ENCODE data around the gene RPRML. TPM values are rescaled to one million over a fixed set of nuclear protein-coding genes. Genes with fewer than 3 reads are reported as not detected.

The RPRML gene
- total and polyA plus RNA-seq, 2 experiments from 2014 or later: not detected

- Histone ChIP-seq H2AFZ (no peak overlapping the region), H3K27me3 (peaks cover 26% of the 10 kb centered on the region), H3K4me3 (no peak overlapping the region), H3K4me2 (no peak overlapping the region), H3K36me3 (replicated peaks; ENCODE audit: insufficient read depth, low read depth) (no peaks in the 10 kb centered on the region), H4K20me1 (ENCODE audit: insufficient read depth, poor library complexity, severe bottlenecking) (no peaks in the 10 kb centered on the region), H3K79me2 (no peaks in the 10 kb centered on the region), H3K4me1 (ENCODE audit: insufficient read depth) (no peaks in the 10 kb centered on the region), H3K9me3 (ENCODE audit: low read depth) (no peaks in the 10 kb centered on the region), H3K9me2 (replicated peaks; ENCODE audit: insufficient read depth) (no peaks in the 10 kb centered on the region), H3K27ac (no peak overlapping the region)
- 93% methylated on average over 7 of the region's 7 CpGs for WGBS (ENCODE audit: low lambda C conversion rate, missing lambda C conversion rate)
- no peak for DNase-seq (ENCODE audit: low spot score)
- no peak for TF ChIP-seq EZH2phosphoT487 (IDR thresholded peaks at IDR 0.05; ENCODE audit: low read depth, severe bottlenecking, unreplicated experiment)
- TF ChIP-seq CTCF (IDR thresholded peaks at IDR 0.05; ENCODE audit: poor library complexity): no peak
- TF ChIP-seq EZH2 (IDR thresholded peaks at IDR 0.05; ENCODE audit: borderline replicate concordance): no peak
Observed at GRCh38 chr17:46986366-46986765, 7.3 kb upstream of the RPRML start.

- no peak overlapping the region for H3K4me3 ChIP-seq
- no peaks in the 10 kb centered on the region for H4K20me1 ChIP-seq (ENCODE audit: insufficient read depth, poor library complexity, severe bottlenecking)
- H3K79me2 ChIP-seq: no peaks in the 10 kb centered on the region
- DNase-seq (ENCODE audit: low spot score): no peak
- H3K27ac ChIP-seq: no peak overlapping the region
- H3K27me3 ChIP-seq: peaks cover 38% of the 10 kb centered on the region
- H3K4me2 ChIP-seq: no peak overlapping the region
- H3K4me1 ChIP-seq (ENCODE audit: insufficient read depth): no peaks in the 10 kb centered on the region
- H3K36me3 ChIP-seq (replicated peaks; ENCODE audit: insufficient read depth, low read depth): no peaks in the 10 kb centered on the region
- 54% methylated on average over 5 of the region's 5 CpGs for whole genome bisulfite sequencing (ENCODE audit: low lambda C conversion rate, missing lambda C conversion rate)
- H3K9me3 ChIP-seq (ENCODE audit: low read depth): no peaks in the 10 kb centered on the region
- no peak overlapping the region for H2AFZ ChIP-seq
- H3K9me2 ChIP-seq (replicated peaks; ENCODE audit: insufficient read depth): no peaks in the 10 kb centered on the region
- TF ChIP-seq EZH2phosphoT487 (IDR thresholded peaks at IDR 0.05; ENCODE audit: low read depth, severe bottlenecking, unreplicated experiment): no peak
- TF ChIP-seq CTCF (IDR thresholded peaks at IDR 0.05; ENCODE audit: poor library complexity): no peak
- no peak for TF ChIP-seq EZH2 (IDR thresholded peaks at IDR 0.05; ENCODE audit: borderline replicate concordance)
Observed at GRCh38 chr17:46984892-46985291, 5.8 kb upstream of the RPRML start.

- no peaks in the 10 kb centered on the region for H3K9me2 ChIP-seq (replicated peaks; ENCODE audit: insufficient read depth)
- H2AFZ ChIP-seq: no peak overlapping the region
- H4K20me1 ChIP-seq (ENCODE audit: insufficient read depth, poor library complexity, severe bottlenecking): no peaks in the 10 kb centered on the region
- WGBS (ENCODE audit: low lambda C conversion rate, missing lambda C conversion rate): 58% methylated on average over 6 of the region's 6 CpGs
- H3K4me2 ChIP-seq: no peak overlapping the region
- TF ChIP-seq EZH2phosphoT487 (IDR thresholded peaks at IDR 0.05; ENCODE audit: low read depth, severe bottlenecking, unreplicated experiment) (no peak), CTCF (IDR thresholded peaks at IDR 0.05; ENCODE audit: poor library complexity) (no peak), EZH2 (IDR thresholded peaks at IDR 0.05; ENCODE audit: borderline replicate concordance) (no peak)
- no peaks in the 10 kb centered on the region for H3K79me2 ChIP-seq
- peaks cover 44% of the 10 kb centered on the region for H3K27me3 ChIP-seq
- H3K4me1 ChIP-seq (ENCODE audit: insufficient read depth): no peaks in the 10 kb centered on the region
- H3K9me3 ChIP-seq (ENCODE audit: low read depth): no peaks in the 10 kb centered on the region
- no peak overlapping the region for H3K4me3 ChIP-seq
- no peak for DNase-seq (ENCODE audit: low spot score)
- H3K36me3 ChIP-seq (replicated peaks; ENCODE audit: insufficient read depth, low read depth): no peaks in the 10 kb centered on the region
- no peak overlapping the region for H3K27ac ChIP-seq
Observed at GRCh38 chr17:46984341-46984740, 5.3 kb upstream of the RPRML start.

- H3K9me3 ChIP-seq (ENCODE audit: low read depth): no peaks in the 10 kb centered on the region
- peaks cover 2% of the 10 kb centered on the region for H3K4me1 ChIP-seq (ENCODE audit: insufficient read depth)
- no peak for DNase-seq (ENCODE audit: low spot score)
- H3K4me2 ChIP-seq: no peak overlapping the region
- H3K79me2 ChIP-seq: no peaks in the 10 kb centered on the region
- peaks cover 46% of the 10 kb centered on the region for H3K27me3 ChIP-seq
- H4K20me1 ChIP-seq (ENCODE audit: insufficient read depth, poor library complexity, severe bottlenecking): no peaks in the 10 kb centered on the region
- H3K9me2 ChIP-seq (replicated peaks; ENCODE audit: insufficient read depth): no peaks in the 10 kb centered on the region
- H3K4me3 ChIP-seq: no peak overlapping the region
- no peak overlapping the region for H3K27ac ChIP-seq
- no peak for TF ChIP-seq EZH2 (IDR thresholded peaks at IDR 0.05; ENCODE audit: borderline replicate concordance)
- no peak for TF ChIP-seq EZH2phosphoT487 (IDR thresholded peaks at IDR 0.05; ENCODE audit: low read depth, severe bottlenecking, unreplicated experiment)
- no peak for TF ChIP-seq CTCF (IDR thresholded peaks at IDR 0.05; ENCODE audit: poor library complexity)
- 59% methylated on average over 6 of the region's 6 CpGs for WGBS (ENCODE audit: low lambda C conversion rate, missing lambda C conversion rate)
- no peak overlapping the region for H2AFZ ChIP-seq
- no peaks in the 10 kb centered on the region for H3K36me3 ChIP-seq (replicated peaks; ENCODE audit: insufficient read depth, low read depth)
Observed at GRCh38 chr17:46983782-46984181, 4.7 kb upstream of the RPRML start.

All from hepatocyte (in vitro differentiated cells).